HG03280 (cell line): ENCODE measurements around the gene SLC38A8.

Source experiments
- ATAC-seq: cut with Tn5 transposase; IDR thresholded peaks from one replicate; pipeline ENCODE4 v1.9.1; 2021; ENCODE audit warnings: mild to moderate bottlenecking, moderate library complexity; ENCODE audit not compliant: unreplicated experiment

Gene SLC38A8

DNA sequence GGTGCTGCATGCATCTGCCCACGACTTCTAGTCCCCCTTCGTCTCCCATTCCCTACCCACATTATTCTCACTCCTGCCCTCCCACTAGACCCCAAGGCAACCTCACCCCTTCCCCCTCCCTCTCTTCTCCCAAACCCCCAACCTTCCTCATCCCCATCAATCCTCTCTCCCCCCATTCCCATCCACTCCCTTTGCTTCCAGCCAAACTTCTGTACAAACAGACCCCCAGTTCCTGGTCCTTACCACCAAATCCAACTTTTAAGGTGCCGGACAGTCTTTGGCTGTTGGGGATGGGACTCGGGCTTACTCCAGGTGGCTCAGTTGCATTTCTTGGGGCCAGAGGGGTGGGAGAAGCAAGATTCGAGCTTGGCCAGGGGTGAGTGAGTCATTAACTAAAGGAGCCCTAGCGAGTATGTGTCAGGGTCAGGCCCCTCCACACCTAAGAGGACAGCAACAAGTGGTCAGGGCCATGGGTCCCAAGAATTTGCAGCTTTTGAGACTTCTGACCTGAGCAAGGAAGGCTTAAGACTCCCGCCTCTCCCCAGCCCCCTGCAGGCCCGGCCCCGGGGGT lies at the start of gene SLC38A8:
Gene SLC38A8, minus strand, starts transcription at position 488 of the 571 bp plus-strand sequence. CDS start 638 bp downstream, outside the sequence.
- no peak for ATAC-seq

DNA sequence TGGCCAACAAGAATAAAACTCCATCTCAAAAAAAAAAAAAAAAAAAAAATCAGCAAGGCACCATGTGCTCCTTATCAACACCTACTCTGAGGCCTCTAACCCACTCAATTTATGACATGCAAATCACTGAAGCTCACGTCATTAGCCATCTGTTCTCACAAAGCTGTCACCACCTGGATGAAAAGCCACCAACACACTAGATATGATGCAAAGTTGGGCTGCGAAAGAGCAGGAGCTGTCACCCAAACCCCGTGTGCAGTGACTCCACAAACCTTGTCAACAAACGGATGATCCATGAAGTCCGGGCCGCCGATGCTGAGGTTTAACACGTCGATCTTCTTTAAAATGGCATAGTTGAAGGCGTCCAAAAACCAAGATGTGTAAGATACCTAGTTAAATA lies 48.9 kb upstream of the SLC38A8 start:
- no peak for ATAC-seq

DNA sequence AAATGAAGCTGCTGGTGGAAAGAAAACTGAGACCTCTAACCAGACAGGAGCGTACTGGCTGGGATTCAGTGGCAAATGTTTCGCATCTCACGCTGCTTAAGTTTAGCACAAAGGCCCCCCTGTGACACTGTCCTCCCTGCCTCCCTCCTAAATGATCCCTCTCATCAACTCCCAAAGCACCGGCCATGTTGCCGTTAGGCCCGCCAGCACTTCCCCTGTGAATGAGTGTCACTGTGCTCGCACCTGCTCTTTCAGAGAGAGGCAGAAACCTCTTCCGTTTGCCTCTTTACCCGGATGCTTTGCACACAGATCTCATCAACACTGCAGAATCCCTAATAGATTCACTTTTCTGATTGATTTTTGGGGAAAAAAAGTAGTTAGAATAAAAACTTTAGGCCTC lies 47.6 kb upstream of the SLC38A8 start:
- no peak for ATAC-seq

DNA sequence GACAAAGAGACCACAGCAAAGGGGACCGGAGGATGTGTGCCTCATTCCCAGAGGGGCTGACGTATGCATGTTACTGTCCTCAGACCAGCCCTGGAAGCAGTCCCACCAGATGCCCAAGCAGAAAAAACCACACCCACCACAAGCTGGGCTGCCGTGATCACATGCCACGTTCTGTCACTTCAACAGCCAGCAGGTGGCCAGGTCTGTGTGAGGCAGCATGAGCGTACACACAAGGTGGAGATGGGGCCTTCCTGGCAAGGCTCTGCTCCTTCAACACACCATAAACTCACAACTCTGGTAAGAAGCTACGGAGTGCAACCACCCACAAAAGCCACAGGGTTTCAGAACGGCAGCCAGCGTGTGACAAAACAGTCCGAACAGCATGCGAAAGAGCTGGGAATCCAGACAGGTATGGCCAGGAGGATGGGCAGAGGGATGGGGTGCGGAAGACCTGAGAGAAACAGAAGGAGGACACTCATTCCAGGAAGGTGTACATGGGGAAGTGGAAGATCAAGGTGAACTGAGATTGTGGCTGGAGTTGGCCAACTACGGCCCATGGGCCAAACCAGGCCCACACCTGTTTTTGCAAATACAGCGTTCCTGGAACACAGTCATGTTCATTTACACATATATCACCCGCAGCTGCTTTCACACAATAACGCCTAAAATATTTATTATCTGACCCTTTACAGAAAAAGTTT lies 46.2 kb upstream of the SLC38A8 start:
- ATAC-seq = peak; percentile 80

DNA sequence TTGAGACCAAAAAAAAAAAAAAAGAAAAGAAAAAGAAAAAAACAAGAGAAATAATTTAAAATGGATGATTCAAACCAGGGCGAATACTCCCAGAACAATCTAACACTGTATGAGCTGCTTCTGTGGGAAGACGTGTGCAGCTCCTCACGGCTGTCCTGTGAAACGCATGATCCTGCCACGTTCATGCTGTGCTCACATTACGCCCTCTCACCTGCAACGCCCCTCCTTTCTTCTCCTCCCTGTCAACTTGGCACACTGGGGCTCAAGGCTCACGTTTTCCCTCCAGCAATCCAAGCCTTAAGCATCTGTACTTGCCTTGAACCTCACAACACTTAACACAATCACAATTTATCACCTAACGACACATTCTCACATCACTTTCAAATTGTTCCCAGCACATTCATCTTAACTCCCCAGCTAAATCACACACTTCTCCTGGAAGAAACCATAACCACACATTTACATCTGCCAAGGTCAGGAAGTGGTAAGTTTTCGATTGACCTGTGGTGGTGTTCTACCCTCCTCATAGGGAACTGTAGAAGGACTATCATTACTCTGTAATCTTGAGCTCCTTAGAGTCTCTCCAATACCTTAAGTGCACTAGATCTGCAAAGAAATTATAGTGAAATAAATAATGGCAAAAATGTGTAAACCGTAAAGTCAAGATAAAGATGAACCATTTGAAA lies 45.0 kb upstream of the SLC38A8 start:
- ATAC-seq = no peak

DNA sequence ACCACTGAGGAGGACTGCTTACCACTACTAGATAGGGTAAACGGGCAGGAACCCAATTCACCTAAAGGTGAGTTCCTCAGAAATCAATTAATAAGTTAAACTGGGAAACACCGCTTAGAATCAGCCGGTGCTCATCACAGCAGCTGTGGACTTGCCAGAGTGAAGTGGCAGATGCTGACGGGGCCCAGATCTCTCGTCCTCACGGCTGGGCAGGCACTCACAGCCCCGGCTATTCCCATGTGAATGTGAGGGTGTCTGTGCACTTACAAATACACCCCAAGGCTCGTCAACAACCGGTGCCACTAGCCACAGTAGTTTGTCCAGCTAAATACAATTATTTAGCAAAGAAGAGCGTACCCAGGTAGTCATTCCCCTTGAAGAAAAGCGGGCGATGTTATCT lies 44.4 kb upstream of the SLC38A8 start:
- no peak for ATAC-seq

DNA sequence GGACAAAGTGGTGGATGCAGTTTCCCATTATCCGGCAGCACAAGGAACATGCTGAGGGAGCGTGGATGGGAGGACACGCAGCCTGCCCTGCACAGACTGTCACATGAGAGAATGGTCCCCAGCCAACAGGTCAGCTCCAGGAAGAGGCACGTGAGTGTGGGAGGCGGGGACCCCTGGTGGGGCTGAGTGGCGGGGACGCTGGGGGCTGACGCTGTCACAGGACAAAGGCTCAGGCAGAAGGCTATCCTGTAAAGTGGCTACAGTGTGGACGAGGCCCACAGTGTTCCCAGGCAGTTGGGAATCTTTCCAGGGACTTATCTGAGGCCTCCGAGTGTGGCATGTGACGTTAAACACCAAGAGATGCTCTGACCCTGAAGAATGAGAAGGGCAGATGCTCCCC lies 43.7 kb upstream of the SLC38A8 start:
- ATAC-seq = no peak

DNA sequence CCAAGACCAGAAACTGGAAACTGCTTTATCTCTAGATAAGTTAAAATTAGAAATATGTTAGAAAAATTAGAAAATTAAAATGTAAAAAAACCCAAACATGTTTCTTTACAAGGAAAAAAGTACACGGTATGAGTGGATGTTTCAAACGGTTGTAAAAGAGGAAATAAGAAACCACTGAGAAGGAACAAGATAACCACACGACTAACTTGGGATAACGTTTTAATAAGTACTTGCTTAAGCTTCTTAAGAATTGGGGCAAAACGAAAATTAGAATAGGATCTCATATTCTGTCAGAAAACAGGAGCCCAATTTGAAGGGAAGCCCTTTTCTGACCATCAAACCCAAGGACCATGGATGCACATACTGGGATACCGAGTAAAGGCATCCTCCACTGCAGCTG lies 43.2 kb upstream of the SLC38A8 start:
- no peak for ATAC-seq

DNA sequence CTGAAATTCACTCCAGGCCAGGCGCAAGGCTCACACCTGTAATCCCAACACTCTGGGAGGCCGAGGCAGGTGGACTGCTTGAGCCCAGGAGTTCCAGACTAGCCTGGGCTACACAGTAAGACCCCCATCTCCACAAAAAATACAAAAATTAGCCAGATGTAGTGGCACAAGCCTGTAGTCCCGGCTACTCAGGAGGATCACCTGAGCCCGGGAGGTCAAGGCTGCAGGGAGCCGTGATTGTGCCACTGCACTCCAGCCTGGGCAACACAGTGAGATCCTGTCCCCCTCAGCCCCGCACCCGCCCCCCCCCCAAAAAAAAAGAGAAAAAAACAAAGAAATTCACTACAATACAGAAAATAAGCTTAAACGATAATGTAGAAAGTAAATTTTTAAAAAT lies 42.7 kb upstream of the SLC38A8 start:
- ATAC-seq = no peak

DNA sequence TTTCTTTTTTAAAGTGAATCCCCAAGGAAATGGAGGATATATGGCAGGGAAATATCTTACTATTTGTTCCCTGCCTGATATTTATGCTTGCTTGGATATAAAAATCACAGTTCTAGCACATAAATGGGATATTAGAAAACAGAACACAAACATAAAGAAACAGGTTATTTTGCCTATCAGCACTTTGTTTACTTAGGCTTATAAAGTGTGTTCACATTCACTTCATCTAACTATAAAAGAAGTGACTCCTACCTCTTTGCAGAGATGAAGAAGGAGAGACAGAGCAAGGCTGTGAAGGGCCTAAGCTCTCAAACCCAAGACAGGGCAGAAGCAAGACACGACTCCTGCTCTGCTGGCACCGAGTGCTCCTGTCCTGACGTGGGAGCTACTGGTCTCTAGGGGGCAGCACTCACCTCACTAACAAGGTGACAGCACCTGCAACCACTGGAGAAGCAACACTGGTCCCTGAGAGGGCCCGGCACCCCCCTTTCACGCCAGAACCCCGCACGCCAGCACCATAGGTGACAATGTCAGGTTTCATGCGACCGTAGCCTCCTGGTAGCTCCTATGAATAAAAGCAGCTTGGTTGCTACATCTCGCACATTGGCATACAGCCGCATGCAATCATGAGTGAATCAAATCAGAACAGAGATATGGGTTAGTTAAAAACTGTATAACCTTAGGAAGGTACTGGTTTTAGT lies 42.1 kb upstream of the SLC38A8 start:
- peak; percentile 46 for ATAC-seq

DNA sequence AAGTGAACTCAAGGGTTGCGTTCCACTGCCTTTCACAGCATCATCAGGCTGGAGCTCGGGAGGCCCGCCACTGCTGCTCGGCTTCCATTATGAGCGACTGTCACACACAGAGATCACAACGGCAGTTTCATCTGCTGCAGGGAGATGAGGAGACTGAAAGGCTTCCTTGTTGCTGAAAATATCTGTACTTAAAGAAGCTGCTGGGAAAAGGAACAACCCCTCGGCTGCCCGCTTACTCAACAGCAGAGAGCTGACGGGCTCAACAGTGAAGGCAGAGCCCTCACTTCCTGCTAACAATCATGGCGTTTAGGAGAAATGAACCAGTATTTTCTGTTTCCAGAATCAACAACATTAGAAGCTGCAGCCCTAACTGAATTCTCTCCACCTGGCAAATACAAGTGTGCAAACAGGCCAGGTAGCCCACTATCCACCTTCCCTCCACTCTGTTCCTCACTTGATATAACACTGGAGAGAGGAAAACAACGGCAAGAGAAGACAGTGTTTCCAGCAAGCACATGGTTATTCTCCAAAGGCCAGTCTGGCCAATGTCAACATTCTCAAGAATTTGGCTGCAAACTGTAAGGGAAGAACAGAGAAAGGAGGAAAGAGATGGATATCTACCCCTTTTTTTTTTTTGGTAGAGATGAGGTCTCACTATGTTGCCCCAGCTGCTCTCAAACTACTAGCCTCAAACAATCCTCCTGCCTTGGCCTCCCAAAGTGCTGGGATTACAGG lies 40.4 kb upstream of the SLC38A8 start:
- no peak for ATAC-seq

DNA sequence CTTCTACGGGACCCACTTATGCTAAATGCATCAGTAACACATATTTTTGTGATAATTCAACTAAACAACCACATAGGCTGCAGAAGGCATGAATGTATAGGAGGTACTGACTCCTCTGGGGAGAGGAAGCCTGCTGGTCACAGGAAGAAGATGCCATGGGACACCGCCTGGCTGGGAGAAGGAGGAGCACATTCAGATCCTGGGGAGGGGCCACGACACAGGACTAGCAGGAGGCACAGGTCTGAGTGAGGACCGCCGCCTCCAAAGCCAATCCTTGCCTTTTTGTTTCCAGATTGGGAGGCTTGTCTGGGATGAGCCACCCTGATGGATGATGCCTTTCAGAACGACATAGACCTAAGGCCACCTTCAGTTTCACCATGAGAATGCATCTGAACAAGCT lies 39.5 kb upstream of the SLC38A8 start:
- no peak for ATAC-seq

DNA sequence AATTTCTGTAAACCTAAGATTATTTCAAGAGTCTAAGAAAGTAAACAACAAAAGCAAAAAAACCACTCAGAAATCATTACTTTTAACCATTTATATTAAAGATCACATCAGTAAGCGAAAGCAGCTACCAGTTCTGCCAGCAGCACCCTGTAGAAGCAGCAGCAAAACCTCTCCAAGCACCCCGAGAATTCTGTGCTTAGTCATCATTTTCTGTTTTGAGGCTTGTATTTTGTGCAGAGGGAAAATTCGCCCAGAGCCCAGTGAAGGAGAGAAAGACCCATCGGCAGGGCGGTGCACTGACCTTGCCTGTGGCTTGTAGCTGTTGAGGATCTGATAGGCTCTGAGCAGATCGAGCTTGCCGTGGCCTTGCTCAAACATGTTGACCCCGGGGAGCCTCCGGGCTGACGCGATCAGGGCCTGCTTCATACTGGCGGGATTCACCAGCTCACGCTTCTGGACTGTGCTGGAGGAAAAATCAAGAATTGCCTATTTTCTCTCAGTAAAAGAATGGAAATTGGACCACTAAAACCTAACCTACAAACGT lies 38.9 kb upstream of the SLC38A8 start:
- ATAC-seq = no peak

DNA sequence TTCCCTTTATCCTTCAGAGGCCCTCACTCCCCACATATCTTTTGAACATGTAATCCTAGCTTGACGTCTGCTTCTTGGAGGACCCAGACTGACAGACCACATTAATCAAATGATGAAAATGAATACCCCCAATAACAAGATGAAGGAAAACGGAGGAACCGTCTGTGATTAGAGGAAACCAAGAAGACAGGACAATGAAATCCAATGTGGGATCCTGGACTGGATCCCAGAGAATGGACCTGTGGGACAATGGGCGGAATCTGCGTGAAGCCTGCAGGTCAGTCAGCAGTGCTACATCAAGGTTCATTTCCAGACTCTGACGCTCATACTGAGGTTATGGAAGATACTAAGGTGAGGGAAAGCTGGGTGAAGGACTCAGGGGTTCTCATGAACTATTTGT lies 38.2 kb upstream of the SLC38A8 start:
- ATAC-seq = no peak

DNA sequence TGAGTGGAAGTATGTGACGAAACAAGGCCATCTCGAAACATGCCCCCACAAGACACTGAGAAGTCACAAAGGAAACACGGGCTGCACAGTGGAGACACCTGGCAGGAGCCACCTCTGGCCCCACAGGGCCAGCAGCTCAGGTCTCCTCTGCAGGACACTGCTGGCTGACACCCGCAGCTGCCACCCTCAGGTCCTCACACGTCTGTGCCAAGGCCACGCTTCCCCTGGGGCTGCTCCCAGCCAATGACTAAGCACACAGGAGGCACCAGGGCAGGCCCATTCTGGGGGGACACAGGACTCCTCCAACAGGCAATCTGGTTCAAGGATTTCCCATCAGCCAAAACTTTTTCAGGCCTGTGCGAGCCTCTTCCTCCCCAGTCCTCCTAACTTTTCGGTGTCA lies 37.8 kb upstream of the SLC38A8 start:
- ATAC-seq = no peak

DNA sequence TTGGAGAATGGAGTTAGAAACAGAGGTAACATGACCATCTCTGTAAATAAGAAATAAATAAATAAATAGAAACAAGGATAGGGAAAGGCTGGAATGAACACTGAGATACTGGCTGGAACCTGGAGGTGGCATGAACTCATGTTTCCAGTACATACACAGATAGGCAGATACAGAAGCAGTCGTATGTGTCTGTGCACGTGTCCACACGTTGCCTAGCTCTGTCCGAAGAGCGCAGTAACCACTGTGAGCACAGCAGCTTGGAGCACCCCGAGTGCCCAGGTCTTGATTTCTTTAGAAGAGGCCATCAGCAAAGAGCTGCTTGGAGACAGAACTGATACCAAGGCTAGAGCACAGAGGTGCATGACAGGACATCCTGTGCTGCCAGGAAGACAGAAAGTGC lies 37.1 kb upstream of the SLC38A8 start:
- no peak for ATAC-seq

DNA sequence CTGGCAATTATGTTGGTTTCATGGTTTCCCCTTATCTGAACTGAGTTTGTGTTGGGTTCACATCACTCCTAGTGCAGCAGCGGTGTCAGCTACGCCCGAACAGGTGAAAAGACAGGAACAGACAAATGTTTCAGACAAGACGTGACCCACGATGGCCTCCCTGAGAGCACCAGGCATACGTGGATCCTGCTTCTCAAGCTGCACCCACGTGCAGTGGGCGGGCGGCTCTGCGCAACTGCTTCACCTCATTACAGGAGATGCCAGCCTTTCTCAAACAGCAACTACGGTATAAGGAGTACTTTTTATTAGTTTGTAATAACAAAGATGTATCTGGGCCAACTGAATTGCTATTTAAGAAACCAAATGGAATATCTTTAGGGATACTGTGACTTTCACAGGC lies 32.8 kb upstream of the SLC38A8 start:
- ATAC-seq = no peak

DNA sequence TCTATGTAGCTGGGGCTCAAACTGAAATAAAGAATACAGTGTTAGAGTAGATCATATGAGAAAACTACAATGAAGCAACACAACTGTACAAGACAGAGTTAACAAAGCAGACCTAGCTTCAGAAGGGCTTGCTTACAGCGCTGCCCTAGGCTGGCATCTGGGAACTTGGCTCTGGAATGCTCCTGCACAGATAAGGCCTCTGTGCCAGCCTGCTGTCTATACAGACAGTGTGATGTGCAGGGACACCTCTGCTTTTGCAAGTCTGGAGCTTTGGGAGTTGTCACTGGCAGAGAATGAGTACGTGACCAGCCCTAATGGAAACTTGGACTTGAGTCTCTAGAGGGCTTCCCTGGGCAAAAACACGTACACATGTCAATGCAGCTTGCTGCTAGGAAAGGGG lies 32.1 kb upstream of the SLC38A8 start:
- ATAC-seq = no peak

DNA sequence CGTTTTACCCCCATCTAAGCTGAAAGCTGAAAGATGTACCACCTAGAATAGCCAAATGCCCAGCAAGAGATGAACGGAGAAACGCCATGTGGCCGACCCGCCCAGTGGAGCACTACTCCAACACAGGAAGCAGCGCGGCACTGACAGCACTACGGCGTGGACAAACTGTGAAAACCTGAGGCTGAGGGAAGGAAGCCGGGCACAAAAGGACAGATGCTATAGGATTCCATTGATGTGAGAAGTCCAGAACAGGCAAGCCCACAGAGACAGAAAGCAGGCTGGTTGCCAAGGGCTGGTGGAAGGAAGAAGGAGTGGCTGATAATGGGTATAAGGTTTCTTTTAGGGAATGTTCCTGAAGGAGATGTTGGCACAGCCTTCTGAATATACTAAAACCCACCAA lies 29.4 kb upstream of the SLC38A8 start:
- no peak for ATAC-seq

DNA sequence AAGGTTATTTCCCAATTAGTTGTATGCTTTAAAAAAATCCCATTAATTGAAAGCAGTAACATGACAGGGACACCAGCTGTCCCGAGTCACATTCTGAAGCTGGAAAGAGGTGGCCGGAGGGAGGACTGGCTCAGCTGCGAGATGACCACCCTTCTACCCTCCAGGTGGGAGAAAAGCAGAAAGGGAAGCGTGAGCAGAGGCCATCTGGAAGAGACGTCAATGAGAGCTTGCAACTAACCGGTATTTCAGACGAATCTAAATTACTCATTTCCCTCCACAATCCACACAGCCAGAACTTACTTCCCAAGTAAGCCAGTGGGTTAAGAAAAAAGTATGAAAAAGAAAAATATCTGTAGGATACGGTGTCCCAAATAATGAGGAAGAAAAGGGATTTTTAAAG lies 28.5 kb upstream of the SLC38A8 start:
- ATAC-seq = no peak

DNA sequence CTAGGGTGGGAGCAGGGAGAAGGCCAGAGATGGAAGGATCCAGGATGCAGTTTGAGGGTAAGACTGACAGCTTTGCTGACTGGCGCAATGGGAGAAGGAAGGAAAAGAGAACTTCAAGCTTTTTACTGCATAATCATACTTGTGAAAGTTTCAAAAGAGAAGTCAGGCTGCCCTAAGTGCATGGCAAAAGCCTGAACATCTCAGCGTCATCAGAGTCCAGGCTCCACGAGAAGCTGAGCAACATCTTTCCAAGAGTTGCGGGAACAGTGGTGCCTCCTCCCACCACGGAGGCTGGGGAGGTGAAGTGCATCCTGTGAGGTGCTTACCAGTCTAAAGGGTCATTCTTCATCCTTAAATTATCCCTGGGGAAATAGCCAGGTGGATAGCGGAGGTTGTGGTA lies 26.9 kb upstream of the SLC38A8 start:
- no peak for ATAC-seq
